ENCODE measurements around the gene MDC1.

MDC1 gene

DNA sequence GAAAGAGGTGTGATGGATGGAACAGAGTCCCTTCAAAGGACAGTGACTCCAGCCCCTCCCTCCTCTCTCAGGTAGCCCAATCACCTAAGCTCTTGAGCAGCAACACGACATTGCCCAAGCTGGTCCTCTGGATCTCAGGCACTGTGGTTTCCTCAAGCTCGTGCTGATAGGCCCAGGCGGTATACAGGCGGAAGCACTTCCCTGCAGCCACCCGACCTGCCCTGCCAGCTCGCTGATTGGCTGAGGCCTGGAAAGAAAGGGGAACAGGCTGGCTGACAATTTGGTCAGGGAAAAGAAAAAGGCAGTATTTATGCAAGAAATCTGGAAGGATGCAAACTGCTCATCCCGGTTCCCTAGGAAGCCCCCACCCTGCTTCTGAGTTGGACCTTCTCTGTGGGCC lies 60.6 kb downstream of the MDC1 start:
- no peaks in the 10 kb centered on the region for H3K4me1 ChIP-seq (ENCODE audit: control insufficient read depth, insufficient read depth, low read length)
- CTCF ChIA-PET: interaction anchor here (1.3 kb wide), 1 partner anchor 16 kb away, joined by 4 read pairs; the partner anchor contains the start of gene DHX16
- TF ChIP-seq ZNF707 (tag by site-specific recombination; IDR thresholded peaks at IDR 0.05): no peak
- no peak for TF ChIP-seq ZSCAN23 (tag by site-specific recombination; IDR thresholded peaks at IDR 0.05)
- TF ChIP-seq ZNF768 (tag by site-specific recombination; IDR thresholded peaks at IDR 0.05): no peak
- no peak for TF ChIP-seq ZNF664 (tag by site-specific recombination; IDR thresholded peaks at IDR 0.05)
- TF ChIP-seq, protein P1, sequence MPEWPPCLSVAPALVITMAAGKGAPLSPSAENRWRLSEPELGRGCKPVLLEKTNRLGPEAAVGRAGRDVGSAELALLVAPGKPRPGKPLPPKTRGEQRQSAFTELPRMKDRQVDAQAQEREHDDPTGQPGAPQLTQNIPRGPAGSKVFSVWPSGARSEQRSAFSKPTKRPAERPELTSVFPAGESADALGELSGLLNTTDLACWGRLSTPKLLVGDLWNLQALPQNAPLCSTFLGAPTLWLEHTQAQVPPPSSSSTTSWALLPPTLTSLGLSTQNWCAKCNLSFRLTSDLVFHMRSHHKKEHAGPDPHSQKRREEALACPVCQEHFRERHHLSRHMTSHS (tag by site-specific recombination; IDR thresholded peaks at IDR 0.05): no peak
- TF ChIP-seq ZNF610 (tag by site-specific recombination; IDR thresholded peaks at IDR 0.05; ENCODE audit: borderline replicate concordance): no peak
- no peak for TF ChIP-seq PRDM1 (tag by site-specific recombination; IDR thresholded peaks at IDR 0.05)
- TF ChIP-seq ZNF670 (tag by site-specific recombination; IDR thresholded peaks at IDR 0.05; ENCODE audit: low read depth): no peak
- no peak for TF ChIP-seq ZBTB8A (tag by site-specific recombination; IDR thresholded peaks at IDR 0.05)
- TF ChIP-seq ZNF48 (tag by site-specific recombination; IDR thresholded peaks at IDR 0.05): no peak
- no peak for TF ChIP-seq ZNF704 (tag by site-specific recombination; IDR thresholded peaks at IDR 0.05)
- TF ChIP-seq ZSCAN5A (tag by site-specific recombination; IDR thresholded peaks at IDR 0.05): no peak
- TF ChIP-seq, protein P2, sequence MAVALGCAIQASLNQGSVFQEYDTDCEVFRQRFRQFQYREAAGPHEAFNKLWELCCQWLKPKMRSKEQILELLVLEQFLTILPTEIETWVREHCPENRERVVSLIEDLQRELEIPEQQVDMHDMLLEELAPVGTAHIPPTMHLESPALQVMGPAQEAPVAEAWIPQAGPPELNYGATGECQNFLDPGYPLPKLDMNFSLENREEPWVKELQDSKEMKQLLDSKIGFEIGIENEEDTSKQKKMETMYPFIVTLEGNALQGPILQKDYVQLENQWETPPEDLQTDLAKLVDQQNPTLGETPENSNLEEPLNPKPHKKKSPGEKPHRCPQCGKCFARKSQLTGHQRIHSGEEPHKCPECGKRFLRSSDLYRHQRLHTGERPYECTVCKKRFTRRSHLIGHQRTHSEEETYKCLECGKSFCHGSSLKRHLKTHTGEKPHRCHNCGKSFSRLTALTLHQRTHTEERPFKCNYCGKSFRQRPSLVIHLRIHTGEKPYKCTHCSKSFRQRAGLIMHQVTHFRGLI (tag by site-specific recombination; IDR thresholded peaks at IDR 0.05): no peak
- no peak for TF ChIP-seq MZF1 (tag by site-specific recombination; IDR thresholded peaks at IDR 0.05; ENCODE audit: borderline replicate concordance)
- TF ChIP-seq GFI1B (tag by site-specific recombination; IDR thresholded peaks at IDR 0.05): no peak
- TF ChIP-seq GLI2 (tag by site-specific recombination; IDR thresholded peaks at IDR 0.05; ENCODE audit: borderline replicate concordance, low read depth): no peak
- TF ChIP-seq ZBTB26 (tag by site-specific recombination; optimal IDR thresholded peaks at IDR 0.05): no peak
- TF ChIP-seq, protein P3, sequence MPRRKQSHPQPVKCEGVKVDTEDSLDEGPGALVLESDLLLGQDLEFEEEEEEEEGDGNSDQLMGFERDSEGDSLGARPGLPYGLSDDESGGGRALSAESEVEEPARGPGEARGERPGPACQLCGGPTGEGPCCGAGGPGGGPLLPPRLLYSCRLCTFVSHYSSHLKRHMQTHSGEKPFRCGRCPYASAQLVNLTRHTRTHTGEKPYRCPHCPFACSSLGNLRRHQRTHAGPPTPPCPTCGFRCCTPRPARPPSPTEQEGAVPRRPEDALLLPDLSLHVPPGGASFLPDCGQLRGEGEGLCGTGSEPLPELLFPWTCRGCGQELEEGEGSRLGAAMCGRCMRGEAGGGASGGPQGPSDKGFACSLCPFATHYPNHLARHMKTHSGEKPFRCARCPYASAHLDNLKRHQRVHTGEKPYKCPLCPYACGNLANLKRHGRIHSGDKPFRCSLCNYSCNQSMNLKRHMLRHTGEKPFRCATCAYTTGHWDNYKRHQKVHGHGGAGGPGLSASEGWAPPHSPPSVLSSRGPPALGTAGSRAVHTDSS (tag by site-specific recombination; IDR thresholded peaks at IDR 0.05): no peak
- no peak for TF ChIP-seq OSR2 (tag by site-specific recombination; IDR thresholded peaks at IDR 0.05)
- no peak for TF ChIP-seq ZNF777 (tag by site-specific recombination; IDR thresholded peaks at IDR 0.05; ENCODE audit: borderline replicate concordance)
- no peaks in the 10 kb centered on the region for H3K9me3 ChIP-seq (ENCODE audit: control insufficient read depth, insufficient read depth, low read depth, low read length)
- H3K27ac ChIP-seq (ENCODE audit: extremely low read depth, low read depth, low read length): no peak overlapping the region
- no peak overlapping the region for H3K4me3 ChIP-seq (ENCODE audit: low read depth, low read length)
- POLR2A ChIA-PET: interaction anchor here (0.6 to 1.6 kb wide), 2 partner anchors 16 to 249 kb away, joined by 5 read pairs; partner anchors contain the start of gene DHX16
- peaks cover 51 to 92% of the 10 kb centered on the region in 2 experiments for H3K36me3 ChIP-seq (ENCODE audit: control insufficient read depth in 2 of 2, insufficient read depth in 1 of 2, low read length in 2 of 2)
